COLO668 (cell line): ENCODE results near the gene CSF3.

Experiments
- DNase-seq: peaks from one replicate; lab custom pipeline; 2025; ENCODE audit not compliant: unreplicated experiment; lab: John Stamatoyannopoulos, UW

The CSF3 gene

GRCh38 chr17:40059729-40060475, 44.7 kb downstream of the CSF3 start:
- DNase-seq = no peak

- DNase-seq = no peak
These were observed 45.8 kb downstream of the CSF3 start for GRCh38 chr17:40060887-40061608.

- no peak for DNase-seq
These were observed 46.4 kb downstream of the CSF3 start for GRCh38 chr17:40061609-40062038.

GRCh38 chr17:40062329-40063186, 47.3 kb downstream of the CSF3 start, which contains the start of gene THRA:
THRA (plus strand) TSS chr17:40062965; CDS start chr17:40074489, 11,524 bp downstream.
- peak; percentile 62 for DNase-seq

GRCh38 chr17:40063187-40063771, 48.0 kb downstream of the CSF3 start:
- peak; percentile 23 for DNase-seq

GRCh38 chr17:40063901-40064531, 48.8 kb downstream of the CSF3 start:
- DNase-seq = no peak

GRCh38 chr17:40064971-40065768, 49.9 kb downstream of the CSF3 start:
- no peak for DNase-seq

- DNase-seq = no peak
These were observed 50.7 kb downstream of the CSF3 start for GRCh38 chr17:40065769-40066510.
